ENCODE results near the gene CREG1.
"Not testable (repeated sequence)": the region's sequence is repeated elsewhere in the genome, so short reads cannot be mapped to it uniquely, and the experiment has no call there.

CREG1 gene

GRCh38 chr1:167555072-167555471 is 1.5 kb upstream of the CREG1 start:
- H3K27me3 ChIP-seq (ENCODE audit: insufficient read depth, low read length); H2AFZ ChIP-seq (ENCODE audit: low read depth, low read length); H3K36me3 ChIP-seq (ENCODE audit: insufficient read depth, low read length); H3K4me3 ChIP-seq (ENCODE audit: low read length); H3K9me3 ChIP-seq (ENCODE audit: low read length): not testable (repeated sequence)
- peaks cover 15% of the 10 kb centered on the region for H3K4me1 ChIP-seq (ENCODE audit: insufficient read depth, low read length)

DNA sequence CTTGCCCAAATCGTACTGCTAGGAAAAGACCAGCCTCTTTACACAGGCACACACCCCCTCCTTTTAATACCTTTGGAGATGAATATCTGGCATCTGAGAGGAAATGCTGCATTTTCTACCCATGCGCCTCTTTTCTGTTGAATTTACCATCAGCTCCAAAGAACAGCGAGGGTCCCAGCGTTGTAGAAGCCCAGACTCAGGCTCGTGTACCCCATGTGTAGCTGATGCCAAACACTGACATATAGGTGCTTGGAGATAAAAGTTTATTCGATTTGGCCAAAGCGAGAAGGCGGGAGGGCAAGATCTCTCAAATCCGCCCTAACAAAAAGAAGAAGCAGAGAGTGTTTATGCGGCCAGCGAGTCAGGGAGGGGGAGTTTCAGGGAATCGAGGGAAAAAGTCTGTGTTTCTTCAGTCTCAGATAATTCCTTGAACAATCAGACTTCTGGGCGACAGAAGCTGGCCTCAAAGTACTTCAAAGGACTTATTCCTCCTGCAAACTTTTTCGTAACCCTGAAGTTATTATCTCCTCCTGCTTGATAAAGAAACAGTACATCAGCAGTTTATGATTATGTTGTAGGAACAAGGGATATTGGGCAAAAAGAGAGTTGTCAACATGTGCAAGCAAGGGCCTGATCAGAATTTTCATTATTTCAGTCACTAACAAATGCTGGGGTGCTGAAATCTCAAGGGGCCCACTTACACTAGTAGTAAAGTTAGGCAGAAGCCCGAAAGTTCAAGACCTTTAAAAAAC is 642 bp upstream of the CREG1 start:
- H3K27me3 ChIP-seq (ENCODE audit: insufficient read depth, low read length): no peaks in the 10 kb centered on the region
- H3K4me3 ChIP-seq (ENCODE audit: low read length): peak overlapping the region; percentile 60
- no peaks in the 10 kb centered on the region for H3K36me3 ChIP-seq (ENCODE audit: insufficient read depth, low read length)
- H2AFZ ChIP-seq (ENCODE audit: low read depth, low read length): peak overlapping the region; percentile 65
- no peaks in the 10 kb centered on the region for H3K9me3 ChIP-seq (ENCODE audit: low read length)
- H3K4me1 ChIP-seq (ENCODE audit: insufficient read depth, low read length): peaks cover 15% of the 10 kb centered on the region

DNA sequence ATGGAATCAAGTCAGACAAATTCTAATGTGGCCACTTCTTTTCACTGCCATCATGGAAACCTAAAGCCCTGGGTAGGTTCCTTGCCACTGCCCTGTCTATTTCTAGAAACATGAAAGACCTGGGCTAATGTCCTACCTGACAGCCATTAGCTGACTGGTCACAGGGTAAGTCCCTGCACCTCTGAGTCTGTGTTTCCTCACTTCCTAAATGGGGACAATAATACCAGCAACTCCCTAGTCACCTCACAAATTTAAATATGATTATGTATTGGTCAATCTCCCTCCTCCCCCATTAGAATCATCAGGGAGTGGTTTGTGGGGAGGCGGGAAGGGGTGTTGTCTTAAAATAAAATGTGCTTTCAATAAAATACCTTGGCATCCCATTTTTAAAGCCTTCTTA is 2.2 kb downstream of the CREG1 start:
- peaks cover 15% of the 10 kb centered on the region for H3K4me1 ChIP-seq (ENCODE audit: insufficient read depth, low read length)
- no peaks in the 10 kb centered on the region for H3K27me3 ChIP-seq (ENCODE audit: insufficient read depth, low read length)
- H3K4me3 ChIP-seq (ENCODE audit: low read length): no peak overlapping the region
- H3K9me3 ChIP-seq (ENCODE audit: low read length): no peaks in the 10 kb centered on the region
- peaks cover 4% of the 10 kb centered on the region for H3K36me3 ChIP-seq (ENCODE audit: insufficient read depth, low read length)
- H2AFZ ChIP-seq (ENCODE audit: low read depth, low read length): no peak overlapping the region

DNA sequence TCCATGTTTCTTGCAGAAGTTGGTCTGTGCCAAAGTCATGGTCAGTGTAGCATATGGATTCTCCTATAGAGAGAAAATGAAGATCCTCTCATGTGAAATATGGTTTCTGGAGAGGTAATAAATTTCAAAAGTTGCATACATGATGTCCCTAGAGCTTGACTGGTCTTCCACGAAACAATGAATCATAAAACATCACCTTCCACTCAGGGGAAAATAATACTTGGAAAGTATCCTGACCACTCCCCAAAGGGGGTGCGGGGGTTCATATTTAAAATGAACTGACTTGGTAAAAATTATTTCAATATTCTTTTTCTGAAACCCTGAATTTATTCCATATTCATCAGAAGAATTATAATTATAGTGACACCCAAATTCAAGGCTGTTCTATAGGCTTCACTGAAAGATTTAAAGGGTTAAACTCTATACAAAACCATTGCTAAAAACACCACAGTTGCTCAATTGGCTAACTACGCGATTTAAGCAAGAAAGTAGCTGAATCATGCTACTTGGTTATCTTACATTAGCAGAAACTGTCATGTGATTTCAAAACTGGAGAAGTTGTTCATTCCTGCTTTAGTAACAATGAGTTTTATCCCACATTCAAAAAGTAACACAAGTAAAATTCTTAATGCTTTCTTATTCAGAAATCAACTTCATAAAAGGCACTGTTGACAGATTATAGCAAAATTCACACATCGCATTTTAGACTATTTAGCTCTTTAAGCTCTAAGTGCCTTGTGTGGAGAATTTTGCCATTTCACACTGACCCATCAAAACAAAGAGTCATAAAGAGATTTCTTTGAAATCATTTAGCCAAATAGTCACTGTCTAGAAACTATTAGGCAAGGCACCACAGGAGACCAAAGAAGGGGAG is 5.3 kb downstream of the CREG1 start:
- Histone ChIP-seq H3K36me3 (ENCODE audit: insufficient read depth, low read length) (peaks cover 11% of the 10 kb centered on the region), H3K4me1 (ENCODE audit: insufficient read depth, low read length) (peaks cover 11% of the 10 kb centered on the region), H2AFZ (ENCODE audit: low read depth, low read length) (no peak overlapping the region), H3K9me3 (ENCODE audit: low read length) (no peaks in the 10 kb centered on the region), H3K27me3 (ENCODE audit: insufficient read depth, low read length) (no peaks in the 10 kb centered on the region), H3K4me3 (ENCODE audit: low read length) (no peak overlapping the region)

GRCh38 chr1:167546935-167547334 is 6.6 kb downstream of the CREG1 start:
- Histone ChIP-seq H3K4me1 (ENCODE audit: insufficient read depth, low read length) (peaks cover 7% of the 10 kb centered on the region), H3K27me3 (ENCODE audit: insufficient read depth, low read length) (no peaks in the 10 kb centered on the region), H3K9me3 (ENCODE audit: low read length) (no peaks in the 10 kb centered on the region), H3K36me3 (ENCODE audit: insufficient read depth, low read length) (peaks cover 14% of the 10 kb centered on the region), H3K4me3 (ENCODE audit: low read length) (no peak overlapping the region), H2AFZ (ENCODE audit: low read depth, low read length) (no peak overlapping the region)

DNA sequence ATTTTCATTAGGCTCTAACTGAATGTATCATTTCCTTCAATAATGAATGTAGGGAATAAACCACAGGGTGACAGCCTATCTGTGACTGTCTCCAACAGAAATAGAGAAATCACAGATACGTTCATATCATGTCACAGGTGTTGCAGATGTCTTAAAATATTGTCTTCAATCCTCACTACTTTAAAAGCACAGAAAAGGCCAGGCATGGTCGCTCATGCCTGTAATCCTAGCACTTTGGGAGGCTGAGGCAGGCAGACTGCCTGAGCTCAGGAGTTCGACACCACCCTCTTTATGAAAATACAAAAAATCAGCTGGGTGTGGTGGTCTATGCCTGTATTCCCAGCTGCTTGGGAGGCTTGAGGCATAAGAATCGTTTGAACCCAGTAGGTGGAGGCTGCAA is 8.2 kb downstream of the CREG1 start:
- Histone ChIP-seq H2AFZ (ENCODE audit: low read depth, low read length) (no peak overlapping the region), H3K36me3 (ENCODE audit: insufficient read depth, low read length) (peaks cover 14% of the 10 kb centered on the region), H3K9me3 (ENCODE audit: low read length) (no peaks in the 10 kb centered on the region), H3K4me1 (ENCODE audit: insufficient read depth, low read length) (no peaks in the 10 kb centered on the region), H3K4me3 (ENCODE audit: low read length) (no peak overlapping the region), H3K27me3 (ENCODE audit: insufficient read depth, low read length) (no peaks in the 10 kb centered on the region)

- no peak overlapping the region for H3K4me3 ChIP-seq (ENCODE audit: low read length)
These were observed 9.0 kb downstream of the CREG1 start for GRCh38 chr1:167544447-167545093.

GRCh38 chr1:167543199-167543990 is 10.2 kb downstream of the CREG1 start:
- Histone ChIP-seq H3K4me3 (ENCODE audit: low read length) (no peak overlapping the region), H3K27me3 (ENCODE audit: insufficient read depth, low read length) (no peaks in the 10 kb centered on the region), H3K36me3 (ENCODE audit: insufficient read depth, low read length) (peaks cover 14% of the 10 kb centered on the region), H3K4me1 (ENCODE audit: insufficient read depth, low read length) (no peaks in the 10 kb centered on the region), H3K9me3 (ENCODE audit: low read length) (no peaks in the 10 kb centered on the region), H2AFZ (ENCODE audit: low read depth, low read length) (no peak overlapping the region)

More at GRCh38 chr1:167544447-167545093, 9.0 kb downstream of the CREG1 start:
- H2AFZ ChIP-seq (ENCODE audit: low read depth, low read length): no peak overlapping the region
- H3K4me1 ChIP-seq (ENCODE audit: insufficient read depth, low read length): no peaks in the 10 kb centered on the region
- no peaks in the 10 kb centered on the region for H3K27me3 ChIP-seq (ENCODE audit: insufficient read depth, low read length)
- H3K9me3 ChIP-seq (ENCODE audit: low read length): no peaks in the 10 kb centered on the region
- H3K36me3 ChIP-seq (ENCODE audit: insufficient read depth, low read length): peaks cover 14% of the 10 kb centered on the region

DNA sequence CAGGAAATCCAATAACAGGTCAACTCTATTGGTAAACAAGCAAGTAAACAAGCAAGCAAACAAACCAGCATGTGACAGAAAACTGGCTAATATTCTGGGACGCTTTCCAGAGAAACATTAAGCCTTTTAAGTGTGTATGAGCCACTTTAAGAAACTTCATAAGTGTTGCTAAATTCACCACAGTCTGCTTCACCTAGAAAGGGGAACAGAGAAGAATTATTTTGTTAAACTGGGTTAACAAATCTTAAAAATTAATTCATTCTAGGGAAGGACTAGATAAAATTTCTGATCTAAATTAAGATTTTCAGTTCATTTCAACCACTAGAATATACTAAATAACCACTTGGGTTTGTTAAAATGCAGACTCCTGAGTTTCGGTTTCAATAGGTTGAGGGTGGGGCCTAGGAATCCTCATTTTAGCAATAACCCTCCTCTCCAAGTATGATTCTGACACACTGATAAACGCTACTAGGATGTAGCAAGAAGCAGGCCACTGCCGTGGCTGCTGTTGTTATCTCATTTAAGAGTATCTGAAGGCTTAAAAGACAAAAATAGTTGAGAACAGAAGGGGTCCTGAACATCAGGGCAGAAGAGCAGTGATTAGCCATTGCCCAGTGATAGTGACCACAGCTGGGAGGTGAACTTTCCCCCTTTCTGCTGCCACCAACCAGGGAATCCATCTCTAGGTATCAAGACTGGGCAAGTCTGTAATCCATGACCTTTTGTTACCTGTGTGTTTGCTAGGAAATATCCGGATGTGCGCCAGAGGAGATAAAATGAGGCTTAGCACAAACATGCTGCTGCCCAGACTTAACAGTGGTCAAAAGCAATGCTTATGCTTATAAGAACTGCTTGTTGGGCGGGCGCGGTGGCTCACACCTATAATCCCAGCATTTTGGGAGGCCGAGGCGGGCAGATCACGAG is 11.2 kb downstream of the CREG1 start:
- Histone ChIP-seq H3K4me3 (ENCODE audit: low read length) (no peak overlapping the region), H3K27me3 (ENCODE audit: insufficient read depth, low read length) (no peaks in the 10 kb centered on the region), H3K36me3 (ENCODE audit: insufficient read depth, low read length) (peaks cover 14% of the 10 kb centered on the region), H2AFZ (ENCODE audit: low read depth, low read length) (no peak overlapping the region), H3K4me1 (ENCODE audit: insufficient read depth, low read length) (no peaks in the 10 kb centered on the region), H3K9me3 (ENCODE audit: low read length) (no peaks in the 10 kb centered on the region)

DNA sequence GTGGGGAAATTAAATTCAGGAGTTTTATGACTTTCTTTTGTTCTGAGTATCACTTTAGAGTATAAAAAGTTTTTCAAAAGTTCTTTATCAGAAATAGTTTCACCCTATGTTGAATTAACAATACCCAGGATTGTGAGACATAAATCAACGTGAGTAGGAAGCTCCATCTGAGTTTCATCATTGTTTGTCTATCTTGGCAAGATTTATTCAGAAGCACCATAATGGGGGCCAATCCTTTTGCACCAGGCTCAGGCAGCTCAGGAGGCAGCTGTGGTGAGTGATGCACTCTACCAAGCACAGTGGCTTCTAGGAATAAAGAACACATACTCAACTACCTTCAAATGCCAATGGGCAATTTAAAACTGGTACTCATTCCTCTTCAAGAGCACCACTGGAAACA is 12.0 kb downstream of the CREG1 start:
- H3K36me3 ChIP-seq (ENCODE audit: insufficient read depth, low read length): peaks cover 10% of the 10 kb centered on the region
- no peaks in the 10 kb centered on the region for H3K4me1 ChIP-seq (ENCODE audit: insufficient read depth, low read length)
- H2AFZ ChIP-seq (ENCODE audit: low read depth, low read length): no peak overlapping the region
- no peak overlapping the region for H3K4me3 ChIP-seq (ENCODE audit: low read length)
- H3K9me3 ChIP-seq (ENCODE audit: low read length): no peaks in the 10 kb centered on the region
- no peaks in the 10 kb centered on the region for H3K27me3 ChIP-seq (ENCODE audit: insufficient read depth, low read length)

GRCh38 chr1:167541003-167541402 is 12.6 kb downstream of the CREG1 start:
- Histone ChIP-seq H2AFZ (ENCODE audit: low read depth, low read length) (no peak overlapping the region), H3K9me3 (ENCODE audit: low read length) (no peaks in the 10 kb centered on the region), H3K4me3 (ENCODE audit: low read length) (no peak overlapping the region)

GRCh38 chr1:167538657-167539056 is 14.9 kb downstream of the CREG1 start:
- H3K27me3 ChIP-seq (ENCODE audit: insufficient read depth, low read length): no peaks in the 10 kb centered on the region
- no peak overlapping the region for H2AFZ ChIP-seq (ENCODE audit: low read depth, low read length)
- no peaks in the 10 kb centered on the region for H3K4me1 ChIP-seq (ENCODE audit: insufficient read depth, low read length)

More at GRCh38 chr1:167541003-167541402, 12.6 kb downstream of the CREG1 start:
- H3K36me3 ChIP-seq (ENCODE audit: insufficient read depth, low read length): peaks cover 10% of the 10 kb centered on the region
- H3K27me3 ChIP-seq (ENCODE audit: insufficient read depth, low read length): no peaks in the 10 kb centered on the region
- no peaks in the 10 kb centered on the region for H3K4me1 ChIP-seq (ENCODE audit: insufficient read depth, low read length)

More at GRCh38 chr1:167538657-167539056, 14.9 kb downstream of the CREG1 start:
- Histone ChIP-seq H3K4me3 (ENCODE audit: low read length) (no peak overlapping the region), H3K9me3 (ENCODE audit: low read length) (no peaks in the 10 kb centered on the region), H3K36me3 (ENCODE audit: insufficient read depth, low read length) (peaks cover 3% of the 10 kb centered on the region)
